OCI-LY1 (cell line): ENCODE data around the gene MAD1L1.
"Not testable (repeated sequence)": the region's sequence is repeated elsewhere in the genome, so short reads cannot be mapped to it uniquely, and the experiment has no call there.

Experiments used
- H2AFZ ChIP-seq: fragments of 200-600 bp; sonication (generic), shearing (Covaris generic); 2 replicates; pipeline ENCODE4 v1.6.0; 2014; ENCODE audit warnings: antibody characterized with exemption, mild to moderate bottlenecking, low read length
- H3F3A ChIP-seq: fragments of 200-600 bp; sonication (generic), shearing (Covaris generic); 2 replicates; pipeline ENCODE4 v1.6.0; 2014; ENCODE audit warnings: mild to moderate bottlenecking, antibody characterized with exemption, low read length, moderate library complexity; ENCODE audit not compliant: insufficient read depth
- H3K27ac ChIP-seq: fragments of 200-600 bp; sonication (generic); 2 replicates; pipeline ENCODE4 v1.5.1; 2014; ENCODE audit warnings: low read length, mixed run types, mild to moderate bottlenecking, low read depth; ENCODE audit not compliant: poor library complexity, severe bottlenecking
- H3K27me3 ChIP-seq: fragments of 200-600 bp; sonication (generic); 2 replicates; pipeline ENCODE4 v1.6.0; 2014; ENCODE audit warnings: antibody characterized with exemption, mild to moderate bottlenecking, low read length, moderate library complexity; ENCODE audit not compliant: insufficient read depth
- H3K36me3 ChIP-seq: fragments of 200-600 bp; sonication (generic); 2 replicates; pipeline ENCODE4 v1.6.1; 2014; ENCODE audit warnings: mild to moderate bottlenecking, antibody characterized with exemption, low read length, moderate library complexity, mixed read lengths; ENCODE audit not compliant: insufficient read depth
- H3K4me1 ChIP-seq: fragments of 200-600 bp; sonication (generic); 2 replicates; pipeline ENCODE4 v1.5.1; 2014; ENCODE audit warnings: mild to moderate bottlenecking, low read length, moderate library complexity; ENCODE audit not compliant: insufficient read depth, severe bottlenecking
- H3K4me2 ChIP-seq: fragments of 200-600 bp; sonication (generic), shearing (Covaris generic); 2 replicates; pipeline ENCODE4 v1.6.1; 2014; ENCODE audit warnings: low read length
- H3K4me3 ChIP-seq: fragments of 200-600 bp; sonication (generic); 2 replicates; pipeline ENCODE4 v1.5.1; 2014; ENCODE audit warnings: low read length, low read depth, mild to moderate bottlenecking, mixed read lengths; ENCODE audit not compliant: poor library complexity, severe bottlenecking
- H3K79me2 ChIP-seq: fragments of 200-600 bp; shearing (Covaris generic); 2 replicates; pipeline ENCODE4 v1.6.1; 2016; ENCODE audit warnings: mixed run types, low read length, mixed read lengths; ENCODE audit not compliant: insufficient read depth
- H3K9ac ChIP-seq: fragments of 200-600 bp; sonication (generic), shearing (Covaris generic); 2 replicates; pipeline ENCODE4 v1.6.1; 2014; ENCODE audit warnings: mild to moderate bottlenecking, low read length, mixed read lengths
- H3K9me2 ChIP-seq: fragments of 200-600 bp; sonication (generic), shearing (Covaris generic); 2 replicates; pipeline ENCODE4 v1.6.1; 2014; ENCODE audit warnings: low read depth, mild to moderate bottlenecking, low read length, mixed read lengths
- H3K9me3 ChIP-seq: fragments of 200-600 bp; shearing (Covaris generic); 2 replicates; pipeline ENCODE4 v1.6.1; 2014; ENCODE audit warnings: low read length, mixed read lengths
- H4K20me1 ChIP-seq: fragments of 200-600 bp; sonication (generic), shearing (Covaris generic); 2 replicates; pipeline ENCODE4 v1.6.0; 2016; ENCODE audit warnings: mild to moderate bottlenecking, low read length; ENCODE audit not compliant: insufficient read depth
- EZH2 ChIP-seq: fragments of 200-600 bp; sonication (generic), shearing (Covaris generic); IDR thresholded peaks from 2 replicates; pipeline ENCODE4 v1.8.0; 2017; ENCODE audit warnings: borderline replicate concordance, mixed run types, mild to moderate bottlenecking, antibody characterized with exemption, low read length, moderate library complexity, mixed read lengths
- TF ChIP-seq, protein P1 (sequence below): fragments of 200-600 bp; sonication (generic), shearing (Covaris generic); IDR thresholded peaks from 2 replicates; pipeline ENCODE4 v1.5.1; 2017; ENCODE audit warnings: mild to moderate bottlenecking, antibody characterized with exemption, low read length, moderate library complexity, mixed read lengths

MAD1L1 gene

DNA sequence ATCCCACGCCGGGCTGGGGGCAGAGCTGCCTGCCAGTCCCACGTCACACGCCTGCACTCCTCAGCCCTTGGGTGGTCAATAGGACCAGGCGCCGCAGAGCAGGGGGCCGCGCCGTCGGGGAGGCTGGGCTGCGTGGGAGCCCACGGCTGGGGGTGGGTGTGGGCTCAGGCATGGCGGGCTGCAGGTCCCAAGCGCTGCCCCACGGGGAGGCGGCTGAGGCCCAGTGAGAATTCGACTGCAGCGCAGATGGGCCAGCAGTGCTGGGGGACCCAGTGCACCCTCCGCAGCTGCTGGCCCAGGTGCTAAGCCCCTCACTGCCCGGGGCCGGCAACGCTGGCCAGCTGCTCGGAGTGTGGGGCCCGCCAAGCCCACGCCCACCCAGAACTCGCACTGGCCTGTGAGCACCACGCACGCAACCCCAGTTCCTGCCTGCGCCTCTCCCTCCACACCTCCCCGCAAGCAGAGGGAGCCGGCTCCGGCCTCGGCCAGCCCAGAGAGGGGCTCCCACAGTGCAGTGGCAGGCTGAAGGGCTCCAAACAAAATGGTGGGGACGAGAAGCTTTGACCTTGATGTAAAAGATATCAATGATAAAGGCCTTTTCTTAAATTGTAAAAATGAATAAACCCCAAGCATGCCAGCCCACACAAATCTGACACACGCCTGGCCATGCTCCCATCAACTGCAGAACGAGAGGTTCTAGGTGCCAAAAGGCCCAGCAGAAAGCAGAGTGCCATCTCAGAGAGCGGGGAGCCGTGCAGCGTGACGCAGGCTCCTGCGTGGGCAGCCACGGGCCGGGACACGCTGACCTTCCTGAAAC lies 255.5 kb downstream of the MAD1L1 start:
- no peaks in the 10 kb centered on the region for H3K27me3 ChIP-seq
- H3K79me2 ChIP-seq, result no peaks in the 10 kb centered on the region
- H3F3A ChIP-seq, result no peaks in the 10 kb centered on the region
- H3K9me2 ChIP-seq, result no peaks in the 10 kb centered on the region
- no peak overlapping the region for H3K4me2 ChIP-seq
- H3K9ac ChIP-seq, result no peak overlapping the region
- TF ChIP-seq, protein P1, sequence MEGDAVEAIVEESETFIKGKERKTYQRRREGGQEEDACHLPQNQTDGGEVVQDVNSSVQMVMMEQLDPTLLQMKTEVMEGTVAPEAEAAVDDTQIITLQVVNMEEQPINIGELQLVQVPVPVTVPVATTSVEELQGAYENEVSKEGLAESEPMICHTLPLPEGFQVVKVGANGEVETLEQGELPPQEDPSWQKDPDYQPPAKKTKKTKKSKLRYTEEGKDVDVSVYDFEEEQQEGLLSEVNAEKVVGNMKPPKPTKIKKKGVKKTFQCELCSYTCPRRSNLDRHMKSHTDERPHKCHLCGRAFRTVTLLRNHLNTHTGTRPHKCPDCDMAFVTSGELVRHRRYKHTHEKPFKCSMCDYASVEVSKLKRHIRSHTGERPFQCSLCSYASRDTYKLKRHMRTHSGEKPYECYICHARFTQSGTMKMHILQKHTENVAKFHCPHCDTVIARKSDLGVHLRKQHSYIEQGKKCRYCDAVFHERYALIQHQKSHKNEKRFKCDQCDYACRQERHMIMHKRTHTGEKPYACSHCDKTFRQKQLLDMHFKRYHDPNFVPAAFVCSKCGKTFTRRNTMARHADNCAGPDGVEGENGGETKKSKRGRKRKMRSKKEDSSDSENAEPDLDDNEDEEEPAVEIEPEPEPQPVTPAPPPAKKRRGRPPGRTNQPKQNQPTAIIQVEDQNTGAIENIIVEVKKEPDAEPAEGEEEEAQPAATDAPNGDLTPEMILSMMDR, result no peak
- TF ChIP-seq EZH2, result no peak
- H3K27ac ChIP-seq, result no peak overlapping the region
- H3K36me3 ChIP-seq, result peaks cover 48% of the 10 kb centered on the region
- H3K4me3 ChIP-seq, result no peak overlapping the region
- H4K20me1 ChIP-seq, result no peaks in the 10 kb centered on the region
- H2AFZ ChIP-seq, result no peak overlapping the region
- no peaks in the 10 kb centered on the region for H3K9me3 ChIP-seq
- peaks cover 16% of the 10 kb centered on the region for H3K4me1 ChIP-seq

DNA sequence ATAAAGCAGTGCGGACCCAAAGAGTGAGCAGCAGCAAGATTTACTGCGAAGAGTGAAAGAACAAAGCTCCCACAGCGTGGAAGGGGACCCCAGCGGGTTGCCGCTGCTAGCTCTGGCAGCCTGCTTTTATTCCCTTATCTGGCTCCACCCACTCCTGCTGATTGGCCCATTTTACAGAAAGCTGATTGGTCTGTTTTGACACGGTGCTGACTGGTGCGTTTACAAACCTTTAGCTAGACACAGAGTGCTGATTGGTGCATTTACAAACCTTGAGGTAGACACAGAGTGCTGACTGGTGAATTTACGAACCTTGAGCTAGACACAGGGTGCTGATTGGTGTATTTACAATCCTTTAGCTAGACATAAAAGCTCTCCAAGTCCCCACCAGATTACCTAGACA lies 256.2 kb downstream of the MAD1L1 start:
- not testable (repeated sequence) for H3F3A ChIP-seq, H4K20me1 ChIP-seq, H3K79me2 ChIP-seq, H2AFZ ChIP-seq, H3K4me2 ChIP-seq, H3K9me2 ChIP-seq, H3K27me3 ChIP-seq, H3K9me3 ChIP-seq, H3K4me3 ChIP-seq, H3K9ac ChIP-seq, H3K27ac ChIP-seq
- peaks cover 13% of the 10 kb centered on the region for H3K4me1 ChIP-seq
- peaks cover 48% of the 10 kb centered on the region for H3K36me3 ChIP-seq

DNA sequence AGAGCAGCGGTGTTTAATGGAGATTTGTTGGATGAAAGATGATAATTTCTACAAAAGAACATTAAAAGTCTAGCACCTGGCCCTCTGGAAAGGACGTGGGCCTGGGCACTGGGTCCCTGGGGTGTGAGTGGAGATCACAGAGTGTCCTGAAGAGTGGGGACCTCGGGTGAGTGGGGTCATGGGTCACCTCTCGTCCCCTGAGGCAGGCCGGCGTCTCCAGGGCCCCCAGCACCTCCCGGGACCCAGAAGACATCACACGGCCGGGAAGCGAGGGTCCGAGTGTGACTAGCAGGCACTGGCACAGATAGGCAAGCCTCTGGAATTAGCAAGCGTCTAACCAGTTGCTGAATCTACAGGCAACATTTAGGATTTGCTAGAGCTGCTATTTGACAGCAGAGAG lies 257.2 kb downstream of the MAD1L1 start:
- no peaks in the 10 kb centered on the region for H3K9me3 ChIP-seq
- H3K4me1 ChIP-seq, result peaks cover 4% of the 10 kb centered on the region
- H3K4me3 ChIP-seq, result no peak overlapping the region
- H2AFZ ChIP-seq, result no peak overlapping the region
- no peaks in the 10 kb centered on the region for H3K9me2 ChIP-seq
- no peaks in the 10 kb centered on the region for H3K79me2 ChIP-seq
- no peaks in the 10 kb centered on the region for H4K20me1 ChIP-seq
- H3K36me3 ChIP-seq, result peaks cover 54% of the 10 kb centered on the region
- H3K4me2 ChIP-seq, result no peak overlapping the region
- H3K9ac ChIP-seq, result no peak overlapping the region
- no peaks in the 10 kb centered on the region for H3F3A ChIP-seq
- H3K27ac ChIP-seq, result no peak overlapping the region
- TF ChIP-seq, protein P1, result no peak
- TF ChIP-seq EZH2, result no peak
- no peaks in the 10 kb centered on the region for H3K27me3 ChIP-seq

DNA sequence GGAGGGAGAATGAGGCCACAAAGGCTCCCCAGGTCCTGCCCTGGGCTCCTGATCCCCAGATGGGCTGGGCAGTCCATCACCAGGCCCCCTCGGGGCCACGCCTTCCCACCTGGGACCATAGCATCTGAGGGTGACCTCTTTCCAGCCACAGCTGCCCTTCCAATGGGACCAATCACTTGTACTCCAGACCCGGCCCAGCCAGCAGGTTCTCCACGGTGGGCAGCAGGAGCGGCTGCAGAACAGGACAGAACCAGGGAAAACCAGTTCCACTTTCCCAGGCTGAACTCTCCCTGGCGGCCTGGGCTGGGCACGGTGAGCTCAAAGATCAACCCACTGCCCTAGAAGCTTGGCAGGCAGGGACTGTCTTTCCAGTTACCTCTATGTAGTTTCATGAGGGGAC lies 257.6 kb downstream of the MAD1L1 start:
- Histone ChIP-seq H3K9ac (no peak overlapping the region), H3K36me3 (peaks cover 54% of the 10 kb centered on the region), H4K20me1 (no peaks in the 10 kb centered on the region), H3K4me1 (no peaks in the 10 kb centered on the region), H3K27ac (no peak overlapping the region), H3K27me3 (no peaks in the 10 kb centered on the region), H2AFZ (no peak overlapping the region), H3K9me3 (no peaks in the 10 kb centered on the region), H3K79me2 (no peaks in the 10 kb centered on the region), H3K4me3 (no peak overlapping the region), H3K4me2 (no peak overlapping the region), H3K9me2 (no peaks in the 10 kb centered on the region), H3F3A (no peaks in the 10 kb centered on the region)
- TF ChIP-seq, protein P1, result no peak
- TF ChIP-seq EZH2, result no peak
